ENCODE data around the gene ZCCHC14. TPM values are rescaled to one million over a fixed set of nuclear protein-coding genes. Genes with fewer than 3 reads are reported as not detected.
"Not testable (repeated sequence)": the region's sequence is repeated elsewhere in the genome, so short reads cannot be mapped to it uniquely, and the experiment has no call there.

The ZCCHC14 gene
- total RNA-seq, 1 donor from 2014 or later = 42.4 TPM

DNA sequence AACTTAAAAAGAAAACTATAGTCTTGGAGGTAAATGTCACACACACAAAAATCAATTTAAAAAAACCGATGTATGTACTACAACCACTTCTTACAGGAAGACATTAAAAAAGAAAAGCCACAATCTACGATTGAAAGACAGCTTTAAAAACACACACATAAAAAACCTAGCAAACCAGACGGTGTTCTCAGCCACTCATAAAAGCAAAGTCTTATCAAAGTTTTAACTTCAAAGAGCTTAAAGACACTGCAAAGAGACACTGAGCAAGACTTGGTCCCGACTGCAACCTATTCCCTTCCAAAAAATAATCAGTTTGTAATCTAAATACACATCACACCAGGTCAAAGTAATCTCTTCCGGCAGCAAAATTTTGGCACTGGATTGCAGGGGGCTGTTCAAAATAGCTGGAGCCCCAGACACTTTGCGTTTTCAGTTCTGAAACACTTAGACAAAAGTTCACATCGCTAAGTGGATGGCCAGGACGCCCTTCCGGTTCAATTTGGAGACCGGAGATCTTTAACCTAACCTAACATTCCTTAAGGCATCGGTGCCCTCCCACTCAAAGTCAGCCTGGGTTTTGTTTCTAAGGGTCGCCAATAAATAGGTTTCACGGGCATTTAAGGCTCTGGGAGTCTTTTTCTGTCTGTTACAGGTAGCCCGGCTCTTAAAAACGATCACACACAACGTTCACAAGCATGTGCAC is 2.6 kb downstream of the ZCCHC14 start:
- peaks cover 45% of the 10 kb centered on the region for H3K4me1 Mint-ChIP-seq (ENCODE audit: low read depth)
- no peaks in the 10 kb centered on the region for H3K9me3 Mint-ChIP-seq (ENCODE audit: low read depth)
- H3K27me3 Mint-ChIP-seq = no peaks in the 10 kb centered on the region
- TF ChIP-seq, protein P1, sequence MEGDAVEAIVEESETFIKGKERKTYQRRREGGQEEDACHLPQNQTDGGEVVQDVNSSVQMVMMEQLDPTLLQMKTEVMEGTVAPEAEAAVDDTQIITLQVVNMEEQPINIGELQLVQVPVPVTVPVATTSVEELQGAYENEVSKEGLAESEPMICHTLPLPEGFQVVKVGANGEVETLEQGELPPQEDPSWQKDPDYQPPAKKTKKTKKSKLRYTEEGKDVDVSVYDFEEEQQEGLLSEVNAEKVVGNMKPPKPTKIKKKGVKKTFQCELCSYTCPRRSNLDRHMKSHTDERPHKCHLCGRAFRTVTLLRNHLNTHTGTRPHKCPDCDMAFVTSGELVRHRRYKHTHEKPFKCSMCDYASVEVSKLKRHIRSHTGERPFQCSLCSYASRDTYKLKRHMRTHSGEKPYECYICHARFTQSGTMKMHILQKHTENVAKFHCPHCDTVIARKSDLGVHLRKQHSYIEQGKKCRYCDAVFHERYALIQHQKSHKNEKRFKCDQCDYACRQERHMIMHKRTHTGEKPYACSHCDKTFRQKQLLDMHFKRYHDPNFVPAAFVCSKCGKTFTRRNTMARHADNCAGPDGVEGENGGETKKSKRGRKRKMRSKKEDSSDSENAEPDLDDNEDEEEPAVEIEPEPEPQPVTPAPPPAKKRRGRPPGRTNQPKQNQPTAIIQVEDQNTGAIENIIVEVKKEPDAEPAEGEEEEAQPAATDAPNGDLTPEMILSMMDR (IDR thresholded peaks at IDR 0.05; ENCODE audit: unreplicated experiment) = no peak
- peak overlapping the region; percentile 73 for H3K4me3 Mint-ChIP-seq (ENCODE audit: low read depth)
- DNase-seq (ENCODE audit: low spot score, unreplicated experiment) = no peak
- peaks cover 2% of the 10 kb centered on the region for H3K36me3 Mint-ChIP-seq (ENCODE audit: insufficient read depth)
- no peak overlapping the region for H3K27ac Mint-ChIP-seq

DNA sequence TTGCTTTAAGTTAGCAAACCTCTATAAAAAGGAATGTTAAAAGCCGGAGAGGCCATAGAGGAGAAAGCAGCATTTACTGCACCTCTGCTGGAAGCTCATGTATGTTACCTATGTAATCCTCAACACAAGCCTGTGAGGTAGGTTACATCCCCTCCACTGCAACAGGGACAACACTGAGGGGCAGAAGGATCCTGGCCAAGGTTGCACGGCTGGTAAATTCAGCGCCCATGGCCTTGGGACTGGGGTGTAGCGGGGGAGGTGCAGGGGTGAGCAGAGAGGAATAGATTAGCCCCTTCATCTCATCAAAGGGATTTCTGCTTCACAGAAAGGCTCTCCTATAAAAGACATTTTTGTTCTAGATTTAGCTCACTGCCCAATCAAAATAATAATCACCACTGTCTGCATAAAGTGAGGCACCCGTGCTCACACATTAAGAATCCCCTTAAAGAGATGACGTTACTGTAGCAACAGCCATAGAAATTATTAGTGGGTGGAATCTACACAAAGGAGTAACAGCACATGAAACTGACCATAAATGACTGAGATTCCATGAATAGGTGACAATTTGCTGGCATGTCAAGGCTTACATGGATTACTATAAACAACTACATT is 3.3 kb downstream of the ZCCHC14 start:
- H3K9me3 Mint-ChIP-seq (ENCODE audit: low read depth) = no peaks in the 10 kb centered on the region
- peak overlapping the region; percentile 68 for H3K27ac Mint-ChIP-seq
- no peak for DNase-seq (ENCODE audit: low spot score, unreplicated experiment)
- TF ChIP-seq, protein P1 (IDR thresholded peaks at IDR 0.05; ENCODE audit: unreplicated experiment) = no peak
- H3K36me3 Mint-ChIP-seq (ENCODE audit: insufficient read depth) = peaks cover 2% of the 10 kb centered on the region
- peak overlapping the region; percentile 73 for H3K4me3 Mint-ChIP-seq (ENCODE audit: low read depth)
- no peaks in the 10 kb centered on the region for H3K27me3 Mint-ChIP-seq
- H3K4me1 Mint-ChIP-seq (ENCODE audit: low read depth) = peaks cover 51% of the 10 kb centered on the region

DNA sequence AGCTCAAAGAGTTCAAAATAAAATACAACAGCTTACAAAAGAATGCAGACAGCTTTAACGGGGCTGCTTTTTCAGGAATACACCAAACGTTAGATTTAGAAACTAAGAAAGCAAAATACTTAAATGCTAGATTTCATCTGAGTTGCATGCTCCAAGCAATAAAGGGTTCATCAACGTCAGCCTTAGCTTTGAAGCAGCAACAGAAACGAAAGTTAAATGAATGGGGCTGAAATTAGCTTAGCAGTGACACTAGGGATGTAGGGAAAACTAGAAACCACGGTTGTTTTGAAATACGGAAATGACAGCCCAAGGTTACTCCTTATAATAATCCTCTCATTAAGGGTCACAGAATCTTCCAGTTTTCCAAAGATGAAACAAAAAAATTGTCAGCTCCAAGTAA is 3.9 kb downstream of the ZCCHC14 start:
- H3K9me3 Mint-ChIP-seq (ENCODE audit: low read depth); H3K27ac Mint-ChIP-seq; H3K4me3 Mint-ChIP-seq (ENCODE audit: low read depth); H3K36me3 Mint-ChIP-seq (ENCODE audit: insufficient read depth); DNase-seq (ENCODE audit: low spot score, unreplicated experiment); H3K27me3 Mint-ChIP-seq: not testable (repeated sequence)
- peaks cover 56% of the 10 kb centered on the region for H3K4me1 Mint-ChIP-seq (ENCODE audit: low read depth)

DNA sequence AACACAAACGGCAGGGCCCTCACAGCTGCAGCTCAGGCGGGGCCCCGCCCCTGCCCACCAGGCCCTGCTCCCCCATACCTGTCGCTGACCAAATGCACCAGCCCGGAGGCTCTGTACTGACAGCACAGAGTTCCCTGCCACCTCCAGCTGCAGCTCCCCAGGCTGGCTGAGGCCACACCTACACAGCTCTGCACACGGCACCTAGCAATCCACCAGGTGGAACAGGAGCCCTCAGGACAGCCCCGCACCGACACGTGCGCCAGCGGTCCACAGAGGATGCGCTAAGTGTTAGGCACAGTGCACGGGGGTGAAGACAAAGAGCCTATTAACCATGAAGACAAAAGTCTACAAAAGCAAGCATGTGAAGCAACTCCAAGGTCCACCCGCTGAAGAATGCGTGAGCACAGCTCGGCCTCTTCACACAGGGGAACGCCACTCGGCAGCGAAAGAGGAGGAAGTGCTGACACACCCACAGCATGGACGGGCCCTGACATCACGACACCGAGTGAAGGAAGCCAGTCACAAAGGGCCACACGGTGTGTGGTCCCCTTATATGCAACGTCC is 5.4 kb downstream of the ZCCHC14 start:
- no peak for DNase-seq (ENCODE audit: low spot score, unreplicated experiment)
- Mint-ChIP-seq H3K27ac (peak overlapping the region; percentile 10), H3K36me3 (ENCODE audit: insufficient read depth) (peaks cover 2% of the 10 kb centered on the region), H3K4me3 (ENCODE audit: low read depth) (no peak overlapping the region), H3K27me3 (no peaks in the 10 kb centered on the region), H3K4me1 (ENCODE audit: low read depth) (peaks cover 55% of the 10 kb centered on the region), H3K9me3 (ENCODE audit: low read depth) (no peaks in the 10 kb centered on the region)
- TF ChIP-seq, protein P1 (IDR thresholded peaks at IDR 0.05; ENCODE audit: unreplicated experiment) = no peak

DNA sequence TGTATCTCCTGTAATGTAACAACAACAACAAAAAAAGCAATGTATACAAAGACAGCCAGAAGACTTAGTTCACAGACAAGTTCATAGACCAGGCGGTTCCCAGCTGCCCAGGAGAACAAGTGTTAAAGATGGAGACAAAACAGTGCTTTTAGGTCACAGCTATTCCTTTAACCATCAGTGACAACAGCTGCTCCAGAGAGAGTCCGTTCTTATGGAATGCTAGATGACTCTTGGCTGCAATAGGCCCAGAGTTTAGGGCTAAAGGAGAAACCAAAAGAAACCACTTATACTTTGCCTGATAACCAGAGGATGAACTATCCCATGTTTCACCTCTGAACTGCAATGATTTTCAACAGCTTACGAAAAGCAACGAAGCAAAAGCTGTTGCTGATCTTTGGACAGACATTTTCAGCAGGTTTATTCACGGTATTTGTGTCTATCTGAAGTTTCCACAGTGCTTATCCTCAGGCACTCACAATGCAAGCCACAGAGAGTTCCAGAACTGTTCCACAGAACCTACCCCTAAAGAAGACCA is 6.0 kb downstream of the ZCCHC14 start:
- DNase-seq (ENCODE audit: low spot score, unreplicated experiment) = no peak
- no peak overlapping the region for H3K4me3 Mint-ChIP-seq (ENCODE audit: low read depth)
- TF ChIP-seq, protein P1 (IDR thresholded peaks at IDR 0.05; ENCODE audit: unreplicated experiment) = no peak
- peaks cover 58% of the 10 kb centered on the region for H3K4me1 Mint-ChIP-seq (ENCODE audit: low read depth)
- H3K9me3 Mint-ChIP-seq (ENCODE audit: low read depth) = no peaks in the 10 kb centered on the region
- no peaks in the 10 kb centered on the region for H3K27me3 Mint-ChIP-seq
- H3K36me3 Mint-ChIP-seq (ENCODE audit: insufficient read depth) = peaks cover 4% of the 10 kb centered on the region
- peak overlapping the region; percentile 35 for H3K27ac Mint-ChIP-seq

All from progenitor cell of endocrine pancreas (in vitro differentiated cells).